Activated B cell treated with CpG ODN at 0.5 μM for 24 hours (primary cell): Measurements from ENCODE around the gene MACROD1. TPM values are rescaled to one million over a fixed set of nuclear protein-coding genes. Genes with fewer than 3 reads are reported as not detected.

ENCODE experiments used
- ATAC-seq: fragments of 200-7000 bp; cut with Tn5 transposase; one replicate; pipeline ENCODE4 v1.10.0; 2021; ENCODE audit warnings: low read depth, mild to moderate bottlenecking, moderate library complexity
- CTCF ChIA-PET: fragments of 350-600 bp; sonication (Branson Sonifier 250); formaldehyde crosslinking; loops from one replicate; lab custom pipeline; 2021; ENCODE audit warnings: antibody characterized with exemption; lab: Charles Lee
- POLR2A ChIA-PET: fragments of 350-600 bp; sonication (Branson Sonifier 250); formaldehyde crosslinking; loops from one replicate; lab custom pipeline; 2021; ENCODE audit warnings: antibody characterized with exemption; lab: Charles Lee
- DNase-seq: peaks from one replicate; pipeline ENCODE4 v3.0.0; 2022
- H3K27ac Mint-ChIP-seq: one replicate; pipeline ENCODE4 v1.8.0; 2020; ENCODE audit warnings: mixed read lengths
- H3K27me3 Mint-ChIP-seq: one replicate; pipeline ENCODE4 v1.8.0; 2021; ENCODE audit warnings: mixed read lengths
- H3K36me3 Mint-ChIP-seq: one replicate; pipeline ENCODE4 v1.8.0; 2021; ENCODE audit warnings: low read depth, mixed read lengths
- H3K4me1 Mint-ChIP-seq: one replicate; pipeline ENCODE4 v1.8.0; 2021; ENCODE audit warnings: mixed read lengths
- H3K4me3 Mint-ChIP-seq: one replicate; pipeline ENCODE4 v1.8.0; 2020; ENCODE audit warnings: mild to moderate bottlenecking, mixed read lengths
- H3K9me3 Mint-ChIP-seq: one replicate; pipeline ENCODE4 v1.8.0; 2020; ENCODE audit warnings: mixed read lengths
- intact Hi-C: fragments of 100-400 bp; cut with micrococcal nuclease; formaldehyde crosslinking; loops from one replicate; pipeline ENCODE4 v1.15.1; 2024
- total RNA-seq: library from RNA; stranded (reverse); gene quantifications from 2 replicates; pipeline ENCODE4 v1.2.3, GENCODE V29; 2022
- TF ChIP-seq, protein P1 (sequence below): fragments of 200-600 bp; IDR thresholded peaks from one replicate; pipeline ENCODE4 v1.8.0; 2022; ENCODE audit warnings: antibody characterized with exemption, mild to moderate bottlenecking

MACROD1 gene
- total RNA-seq, 1 donor from 2014 or later: 4.5 TPM

DNA sequence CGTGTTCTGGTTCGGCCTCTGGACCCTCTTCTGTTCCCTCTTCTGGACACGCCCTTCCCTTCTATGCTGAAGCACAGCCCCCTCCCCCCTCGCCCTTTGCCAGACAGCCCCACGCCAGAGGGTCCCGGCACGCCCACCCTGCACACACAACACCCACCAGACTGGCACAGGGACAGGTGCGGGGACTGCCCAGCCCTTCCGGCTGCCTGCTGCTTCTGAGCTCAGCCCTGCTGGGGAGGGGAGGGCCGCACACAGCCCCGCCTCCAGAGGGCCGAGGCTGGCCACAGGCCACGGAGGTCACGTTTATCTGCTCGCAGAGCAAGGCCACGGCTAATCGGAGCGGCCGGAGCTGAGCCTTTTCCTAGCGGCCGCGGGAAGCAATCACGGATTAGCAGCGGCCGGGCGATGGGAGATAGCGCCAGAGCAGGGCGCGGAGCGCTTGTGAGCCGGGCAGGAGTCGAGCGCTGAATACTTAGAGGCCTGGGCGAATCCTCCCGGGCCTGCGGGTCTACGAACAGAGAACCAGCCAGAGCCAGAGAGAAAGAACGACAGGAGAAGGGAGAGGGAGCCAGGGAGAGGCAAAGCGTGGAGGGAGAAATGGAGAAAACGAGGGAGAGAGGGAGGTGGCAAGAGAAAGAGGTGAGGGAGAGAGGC lies 158.2 kb downstream of the MACROD1 start:
- no peak for ATAC-seq
- no peak overlapping the region for H3K27ac Mint-ChIP-seq
- H3K4me1 Mint-ChIP-seq: peaks cover 10% of the 10 kb centered on the region
- ChIA-PET CTCF (no interaction called here), POLR2A (no interaction called here)
- TF ChIP-seq, protein P1, sequence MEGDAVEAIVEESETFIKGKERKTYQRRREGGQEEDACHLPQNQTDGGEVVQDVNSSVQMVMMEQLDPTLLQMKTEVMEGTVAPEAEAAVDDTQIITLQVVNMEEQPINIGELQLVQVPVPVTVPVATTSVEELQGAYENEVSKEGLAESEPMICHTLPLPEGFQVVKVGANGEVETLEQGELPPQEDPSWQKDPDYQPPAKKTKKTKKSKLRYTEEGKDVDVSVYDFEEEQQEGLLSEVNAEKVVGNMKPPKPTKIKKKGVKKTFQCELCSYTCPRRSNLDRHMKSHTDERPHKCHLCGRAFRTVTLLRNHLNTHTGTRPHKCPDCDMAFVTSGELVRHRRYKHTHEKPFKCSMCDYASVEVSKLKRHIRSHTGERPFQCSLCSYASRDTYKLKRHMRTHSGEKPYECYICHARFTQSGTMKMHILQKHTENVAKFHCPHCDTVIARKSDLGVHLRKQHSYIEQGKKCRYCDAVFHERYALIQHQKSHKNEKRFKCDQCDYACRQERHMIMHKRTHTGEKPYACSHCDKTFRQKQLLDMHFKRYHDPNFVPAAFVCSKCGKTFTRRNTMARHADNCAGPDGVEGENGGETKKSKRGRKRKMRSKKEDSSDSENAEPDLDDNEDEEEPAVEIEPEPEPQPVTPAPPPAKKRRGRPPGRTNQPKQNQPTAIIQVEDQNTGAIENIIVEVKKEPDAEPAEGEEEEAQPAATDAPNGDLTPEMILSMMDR: no peak
- peaks cover 3% of the 10 kb centered on the region for H3K9me3 Mint-ChIP-seq
- no peaks in the 10 kb centered on the region for H3K36me3 Mint-ChIP-seq
- peaks cover 32% of the 10 kb centered on the region for H3K27me3 Mint-ChIP-seq
- DNase-seq: no peak
- peak overlapping the region; percentile 53 for H3K4me3 Mint-ChIP-seq
- intact Hi-C loops: no loop called here

DNA sequence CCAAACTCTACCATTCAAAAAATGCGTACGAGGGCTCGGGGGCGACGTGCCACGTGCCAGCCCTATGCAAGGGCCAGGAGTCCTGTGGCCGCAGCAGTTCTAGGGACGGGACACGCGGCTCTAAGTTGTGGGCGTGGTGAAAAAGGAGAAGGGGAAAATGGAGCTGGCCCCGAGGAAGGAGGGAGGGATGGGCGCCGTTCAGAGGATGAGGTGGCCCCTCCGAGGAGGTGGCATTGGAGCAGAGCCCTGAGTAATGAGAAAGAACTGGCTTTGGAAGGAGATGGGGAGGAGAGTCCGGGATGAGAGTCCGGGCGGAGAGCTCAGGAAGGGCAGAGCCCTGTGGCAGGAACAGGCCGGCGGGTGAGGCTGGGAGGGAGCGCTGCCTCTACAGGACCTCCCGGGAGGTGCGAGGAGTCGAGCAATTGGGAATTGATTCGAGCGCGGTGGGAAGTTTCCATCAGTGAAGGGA lies 158.7 kb downstream of the MACROD1 start:
- POLR2A ChIA-PET: no interaction called here
- peaks cover 32% of the 10 kb centered on the region for H3K27me3 Mint-ChIP-seq

DNA sequence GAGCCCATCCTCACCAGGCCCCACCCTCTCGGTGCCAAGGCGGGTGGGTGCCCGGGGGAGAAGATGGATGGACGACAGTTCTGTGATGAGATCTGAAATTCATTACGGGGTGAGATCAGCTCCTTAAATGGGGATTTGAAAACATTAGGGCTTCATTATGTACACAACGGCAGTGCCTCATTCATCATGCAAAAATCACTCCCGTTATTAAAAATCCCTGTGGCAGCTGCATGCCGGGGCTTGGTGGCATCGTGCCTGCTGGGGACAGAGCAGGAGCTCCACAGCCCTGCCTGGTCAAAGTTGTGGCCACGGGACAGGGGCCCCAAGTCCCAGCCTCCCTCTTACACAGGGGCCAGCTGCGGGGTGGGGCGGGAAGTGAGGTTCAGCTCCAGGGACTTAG lies 159.5 kb downstream of the MACROD1 start:
- intact Hi-C loops: no loop called here
- TF ChIP-seq, protein P1: no peak
- no peak for DNase-seq
- CTCF ChIA-PET: no interaction called here
- no peak for ATAC-seq
- peaks cover 32% of the 10 kb centered on the region for H3K27me3 Mint-ChIP-seq
- no peaks in the 10 kb centered on the region for H3K36me3 Mint-ChIP-seq
- POLR2A ChIA-PET: no interaction called here
- H3K9me3 Mint-ChIP-seq: peaks cover 3% of the 10 kb centered on the region
- H3K4me1 Mint-ChIP-seq: peaks cover 10% of the 10 kb centered on the region
- no peak overlapping the region for H3K4me3 Mint-ChIP-seq
- no peak overlapping the region for H3K27ac Mint-ChIP-seq

More for the DNA sequence above, 158.7 kb downstream of the MACROD1 start:
- DNase-seq (no peak), ATAC-seq (no peak)
- CTCF ChIA-PET: no interaction called here
- Mint-ChIP-seq H3K9me3 (peaks cover 3% of the 10 kb centered on the region), H3K4me1 (peaks cover 10% of the 10 kb centered on the region), H3K36me3 (no peaks in the 10 kb centered on the region), H3K27ac (peak overlapping the region; percentile 10), H3K4me3 (peak overlapping the region; percentile 53)
- intact Hi-C loops: no loop called here
- TF ChIP-seq, protein P1: no peak

DNA sequence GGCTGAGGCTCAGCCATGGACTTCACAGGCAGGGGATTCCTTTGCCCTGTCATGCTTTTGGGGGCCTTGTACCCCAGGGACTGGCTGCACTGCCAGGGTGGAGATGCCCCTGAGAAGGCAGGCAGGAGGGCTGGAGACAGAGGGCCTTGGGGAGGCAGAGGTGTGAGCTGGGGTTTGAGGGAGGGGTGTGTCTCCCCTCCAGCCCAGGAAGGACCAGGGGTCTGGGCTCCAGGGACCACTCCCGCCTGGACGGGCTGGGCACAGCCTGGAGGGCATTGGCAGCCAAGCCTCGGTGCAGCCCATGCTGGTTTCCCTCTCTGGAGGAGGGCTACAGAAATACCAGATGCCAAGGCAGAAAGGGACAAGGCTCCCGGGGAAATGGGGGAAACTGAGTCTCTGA lies 160.2 kb downstream of the MACROD1 start:
- DNase-seq: no peak
- CTCF ChIA-PET: no interaction called here
- peaks cover 30% of the 10 kb centered on the region for H3K27me3 Mint-ChIP-seq

DNA sequence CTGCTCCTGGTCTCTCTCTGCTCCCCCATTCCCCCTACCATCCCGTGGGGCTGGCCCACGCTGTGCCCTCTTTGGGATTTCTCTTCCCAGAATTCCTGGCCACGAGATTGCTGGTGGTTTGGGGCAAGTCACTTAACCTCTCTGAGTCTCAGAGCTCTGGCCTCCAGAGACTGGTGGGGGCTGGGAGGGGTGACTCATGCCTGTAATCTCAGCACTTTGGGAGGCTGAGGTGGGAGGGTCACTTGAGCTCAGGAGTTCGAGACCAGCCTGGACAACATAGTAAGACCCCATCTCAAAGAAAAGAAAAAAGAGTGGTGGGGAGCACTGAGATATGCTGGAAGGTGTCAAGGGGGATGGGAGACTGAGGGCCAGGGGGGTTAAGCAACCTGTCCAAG lies 161.3 kb downstream of the MACROD1 start:
- Mint-ChIP-seq H3K27me3 (peaks cover 29% of the 10 kb centered on the region), H3K27ac (no peak overlapping the region), H3K36me3 (no peaks in the 10 kb centered on the region), H3K4me3 (no peak overlapping the region), H3K4me1 (peaks cover 13% of the 10 kb centered on the region), H3K9me3 (no peaks in the 10 kb centered on the region)
- TF ChIP-seq, protein P1: no peak
- intact Hi-C loops: no loop called here
- ChIA-PET CTCF (interaction anchor here (0.6 kb wide), 1 partner anchor 195 kb away, joined by 3 read pairs; no protein-coding TSS in a partner anchor), POLR2A (no interaction called here)
- ATAC-seq (no peak), DNase-seq (no peak)

More for the DNA sequence above, 160.2 kb downstream of the MACROD1 start:
- POLR2A ChIA-PET: no interaction called here
- no peak overlapping the region for H3K4me3 Mint-ChIP-seq
- no peaks in the 10 kb centered on the region for H3K36me3 Mint-ChIP-seq
- H3K4me1 Mint-ChIP-seq: peaks cover 10% of the 10 kb centered on the region
- intact Hi-C loops: no loop called here
- no peak overlapping the region for H3K27ac Mint-ChIP-seq
- TF ChIP-seq, protein P1: no peak
- no peak for ATAC-seq
- H3K9me3 Mint-ChIP-seq: peaks cover 1% of the 10 kb centered on the region
